H4 (cell line): ENCODE results near the gene NGEF. TPM values are rescaled to one million over a fixed set of nuclear protein-coding genes. Genes with fewer than 3 reads are reported as not detected.
"Not testable (repeated sequence)": the region's sequence is repeated elsewhere in the genome, so short reads cannot be mapped to it uniquely, and the experiment has no call there.

Experiments used
- DNase-seq: peaks from one replicate; pipeline ENCODE4 v3.0.0-alpha.2; 2015; ENCODE audit warnings: low spot score
- total RNA-seq: library from RNA; depleted of rRNA; stranded (reverse); fragments of >200 nt; shearing (Covaris generic); gene quantifications from 2 replicates; pipeline ENCODE4 v1.2.3, GENCODE V29; 2014

The NGEF gene
- total RNA-seq, 1 experiment from 2014 or later: 3.3 TPM

- DNase-seq: no peak
These were observed 84.3 kb downstream of the NGEF start for GRCh38 chr2:232928551-232929302.

DNA sequence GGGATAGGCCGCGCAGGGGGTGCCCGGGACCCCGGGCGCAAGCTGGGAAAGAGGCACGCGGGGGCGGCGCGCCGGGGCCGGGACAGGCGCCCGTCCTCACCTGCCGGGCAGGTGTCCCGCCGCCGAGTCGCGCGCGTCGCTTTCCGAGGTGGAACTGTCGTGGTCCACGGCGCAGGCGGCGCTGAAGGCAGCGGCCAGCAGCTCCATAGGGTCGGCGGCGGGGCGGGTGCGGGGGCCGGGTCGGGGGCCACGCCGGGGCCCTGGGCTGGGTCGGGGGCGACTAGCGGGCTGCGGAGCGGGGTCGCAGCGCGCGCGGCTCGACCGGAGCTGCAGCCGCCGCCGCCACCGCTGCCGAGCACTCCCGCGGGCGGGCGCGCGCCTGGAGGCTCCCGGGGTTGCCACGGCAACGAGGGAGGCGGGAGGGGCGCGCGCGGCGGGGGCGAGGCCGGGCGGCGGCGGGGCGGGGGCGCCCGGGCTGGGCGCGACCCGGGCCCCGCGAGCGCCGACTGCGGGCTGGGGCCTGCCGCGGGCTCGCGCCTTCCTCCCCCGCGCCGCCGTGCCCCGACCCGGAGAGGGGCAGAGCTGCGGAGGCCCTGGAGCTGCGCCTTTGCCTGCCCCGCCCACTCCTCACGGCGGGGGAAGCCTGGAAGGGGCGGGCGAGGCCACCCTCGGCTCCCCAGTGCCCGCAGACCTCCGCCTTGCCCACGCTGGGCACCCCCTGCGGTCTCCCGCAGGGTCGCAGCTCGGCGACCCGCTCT lies 85.1 kb downstream of the NGEF start:
- DNase-seq: no peak

DNA sequence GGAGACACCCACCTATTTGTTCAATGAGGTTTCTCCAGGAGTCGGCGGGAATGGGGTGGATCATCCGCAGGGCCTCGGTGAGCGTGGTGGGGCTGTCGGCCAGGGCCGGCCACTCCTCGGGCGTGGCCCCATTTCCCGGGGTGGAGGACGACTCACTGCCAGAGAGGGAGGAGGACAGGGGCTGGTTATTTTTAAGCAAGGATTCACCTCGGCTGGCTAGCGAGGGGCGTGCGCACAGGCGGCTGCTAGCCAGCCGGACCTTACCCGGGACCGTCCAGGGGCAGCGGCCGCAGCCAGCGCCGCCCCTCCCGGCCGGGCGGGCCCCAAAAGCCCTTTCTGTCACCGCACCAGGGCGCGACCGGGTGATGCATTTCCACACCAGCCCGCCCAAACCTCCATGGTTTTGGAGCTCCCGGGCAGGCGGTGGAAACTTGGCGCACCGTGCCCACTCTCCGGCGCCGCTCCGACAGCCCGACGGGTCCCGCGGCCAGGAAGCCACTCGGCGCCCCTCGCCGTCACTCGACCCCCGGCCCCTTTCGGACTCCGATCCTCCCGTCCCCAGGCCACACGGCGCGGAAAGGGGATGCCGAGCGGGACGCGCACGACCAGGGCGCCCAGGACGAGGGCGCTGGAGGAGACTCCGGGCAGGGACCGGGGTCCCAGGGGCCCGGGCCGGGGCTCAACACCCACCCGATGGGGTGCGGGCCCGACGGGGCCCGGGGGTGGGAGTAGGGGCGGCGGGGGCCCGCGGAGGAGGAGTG lies 85.8 kb downstream of the NGEF start:
- no peak for DNase-seq

- DNase-seq: no peak
These were observed 86.6 kb downstream of the NGEF start for GRCh38 chr2:232926431-232926939.

- DNase-seq: no peak
These were observed 87.3 kb downstream of the NGEF start for GRCh38 chr2:232925821-232926156.

DNA sequence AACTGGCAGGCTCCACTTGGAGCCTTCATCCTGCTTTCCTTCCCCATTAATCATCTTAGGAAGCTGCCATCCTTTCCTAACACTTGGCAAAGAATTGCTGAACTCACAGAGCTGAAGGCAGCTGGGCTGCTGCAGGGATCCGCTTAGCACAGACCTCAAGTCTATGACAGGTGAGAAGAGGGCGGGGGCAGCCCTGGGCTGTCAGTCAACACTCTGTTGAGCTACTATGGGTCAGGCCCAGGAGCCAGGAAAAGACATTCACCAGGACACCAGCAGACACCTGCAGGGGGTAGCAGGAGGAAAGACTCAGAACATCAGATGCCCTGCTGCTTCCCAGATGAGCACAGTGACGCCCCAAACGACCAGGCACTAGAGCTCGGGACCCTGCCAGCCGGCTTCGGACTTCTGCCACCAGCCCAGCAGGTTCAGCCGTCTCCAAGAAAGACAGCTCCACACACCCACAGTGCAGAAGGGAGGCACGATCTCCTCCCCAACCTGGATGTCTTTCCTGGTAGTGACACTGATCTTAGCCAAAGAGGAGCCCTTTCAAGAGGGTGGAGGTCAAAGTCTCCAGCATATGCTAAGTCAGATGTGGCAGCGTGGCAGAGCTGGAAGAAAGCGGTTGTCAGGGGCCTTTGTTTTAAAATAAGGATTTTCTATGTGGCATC lies 87.8 kb downstream of the NGEF start:
- no peak for DNase-seq

GRCh38 chr2:232924433-232924832 lies 88.6 kb downstream of the NGEF start:
- DNase-seq: no peak

- DNase-seq: no peak
These were observed 92.3 kb downstream of the NGEF start for GRCh38 chr2:232920760-232921159.

- DNase-seq: no peak
These were observed 93.0 kb downstream of the NGEF start for GRCh38 chr2:232920055-232920454.

- no peak for DNase-seq
These were observed 93.9 kb downstream of the NGEF start for GRCh38 chr2:232919141-232919540.

DNA sequence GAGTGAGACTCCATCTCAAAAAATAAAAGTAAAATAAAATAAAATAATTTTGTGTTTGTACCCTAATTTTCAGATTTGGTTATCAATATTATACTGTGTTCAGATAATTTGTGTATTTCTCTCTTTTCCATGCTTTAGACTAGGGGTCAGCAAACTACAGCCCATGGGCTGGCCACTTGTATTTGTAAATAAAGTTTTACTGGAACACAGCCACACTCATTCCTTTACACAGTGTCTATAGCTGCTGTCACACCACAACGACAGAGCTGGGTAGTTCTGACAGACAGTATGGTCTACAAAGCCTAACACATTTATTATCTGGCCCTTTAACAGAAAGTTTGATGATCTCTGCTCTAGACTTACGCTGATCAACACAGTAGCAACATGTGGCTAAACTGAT lies 99.2 kb downstream of the NGEF start:
- no peak for DNase-seq

- DNase-seq: no peak
These were observed 101.3 kb downstream of the NGEF start for GRCh38 chr2:232911712-232912277.

- DNase-seq: no peak
These were observed 102.7 kb downstream of the NGEF start for GRCh38 chr2:232910376-232910775.

GRCh38 chr2:232908695-232909094 lies 104.4 kb downstream of the NGEF start:
- DNase-seq: no peak

GRCh38 chr2:232907718-232908085 lies 105.4 kb downstream of the NGEF start:
- not testable (repeated sequence) for DNase-seq

GRCh38 chr2:232906867-232907717 lies 106.0 kb downstream of the NGEF start:
- not testable (repeated sequence) for DNase-seq

DNA sequence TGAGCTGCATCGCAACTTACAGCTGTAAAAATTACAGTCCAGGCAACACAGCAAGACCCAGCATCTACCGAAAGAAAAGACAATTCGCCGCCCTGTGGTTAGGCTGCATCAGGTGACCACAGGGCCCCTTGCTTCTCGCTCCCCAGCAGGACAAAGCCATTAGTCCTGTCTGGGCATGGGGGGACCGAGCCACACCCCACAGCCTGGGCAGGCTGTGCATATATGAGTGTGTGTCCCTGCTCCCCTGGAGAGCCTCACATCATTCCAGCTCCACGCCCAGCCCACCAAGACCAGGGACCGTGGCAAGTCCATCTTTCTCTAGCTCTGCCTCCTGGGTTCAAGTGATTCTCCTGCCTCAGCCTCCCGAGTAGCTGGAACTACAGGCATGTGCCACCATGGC lies 109.1 kb downstream of the NGEF start:
- no peak for DNase-seq

GRCh38 chr2:232901736-232902578 lies 111.1 kb downstream of the NGEF start:
- DNase-seq: peak; percentile 89
